Measurements from ENCODE around the gene ERICH2.

- TF ChIP-seq CTCF (IDR thresholded peaks at IDR 0.05; ENCODE audit: low read depth, low read length, poor library complexity, severe bottlenecking) (no peak), EZH2phosphoT487 (IDR thresholded peaks at IDR 0.05; ENCODE audit: borderline replicate concordance, low read length) (no peak)
Observed at GRCh38 chr2:170763232-170763631, 6.9 kb upstream of the ERICH2 start.
